Panc1 (cell line): ENCODE measurements around the gene FRMPD1. TPM values are rescaled to one million over a fixed set of nuclear protein-coding genes. Genes with fewer than 3 reads are reported as not detected.

Experiments used
- ATAC-seq: fragments of 200-7000 bp; cut with Tn5 transposase; 2 replicates; pipeline ENCODE4 v1.9.1; 2020; ENCODE audit warnings: mild to moderate bottlenecking, moderate library complexity
- BruUV-seq: library from RNA; stranded (reverse); fragments of 400-500 nt; replicated peaks from 2 replicates; lab custom pipeline; 2021; lab: Mats Ljungman, UMichigan
- CTCF ChIA-PET: fragments of 300-600 bp; sonication (Branson Sonifier 250); formaldehyde crosslinking; loops from one replicate; lab custom pipeline; 2022; ENCODE audit warnings: antibody characterized with exemption; lab: Charles Lee
- POLR2A ChIA-PET: fragments of 300-600 bp; sonication (Branson Sonifier 250); formaldehyde crosslinking; loops from one replicate; lab custom pipeline; 2022; ENCODE audit warnings: antibody characterized with exemption; lab: Charles Lee
- DNase-seq: peaks from one replicate; pipeline ENCODE4 v3.0.0-alpha.2; 2010; ENCODE audit warnings: low read depth, low spot score
- H3K27ac ChIP-seq: 2 replicates; pipeline ENCODE4 v1.5.1; 2011; ENCODE audit warnings: mild to moderate bottlenecking, low read length, inconsistent platforms
- H3K27me3 ChIP-seq: fragments of 200-500 bp; sonication (Bioruptor generic); 2 replicates; pipeline ENCODE4 v1.6.0; 2014; ENCODE audit warnings: low read length, inconsistent platforms; ENCODE audit not compliant: control insufficient read depth, insufficient read depth
- H3K36me3 ChIP-seq: fragments of 200-500 bp; sonication (Bioruptor generic); 2 replicates; pipeline ENCODE4 v1.5.1; 2014; ENCODE audit warnings: inconsistent platforms, mild to moderate bottlenecking, low read length, moderate library complexity; ENCODE audit not compliant: control insufficient read depth, insufficient read depth
- H3K4me1 ChIP-seq: 2 replicates; pipeline ENCODE4 v1.5.1; 2011; ENCODE audit warnings: inconsistent platforms, mild to moderate bottlenecking, low read length, moderate library complexity; ENCODE audit not compliant: control insufficient read depth, insufficient read depth
- H3K4me3 ChIP-seq, 2 experiments: 2 replicates each; pipeline ENCODE4 v1.5.1; 2011 to 2012; ENCODE audit warnings: low read depth in 2 of 2, low read length in 2 of 2, mild to moderate bottlenecking in 2 of 2, inconsistent platforms in 1 of 2, moderate library complexity in 1 of 2
- H3K9me3 ChIP-seq: fragments of 200-500 bp; sonication (Bioruptor generic); 2 replicates; pipeline ENCODE4 v1.5.1; 2014; ENCODE audit warnings: low read depth, mild to moderate bottlenecking, inconsistent platforms, low read length, moderate library complexity; ENCODE audit not compliant: control insufficient read depth, insufficient read depth
- CTCF ChIP-seq: fragments of 450-650 bp; IDR thresholded peaks from 2 replicates; pipeline ENCODE4 v1.5.1; 2017; ENCODE audit warnings: mild to moderate bottlenecking
- POLR2AphosphoS5 ChIP-seq: IDR thresholded peaks from 2 replicates; pipeline ENCODE4 v1.6.1; 2012; ENCODE audit warnings: mild to moderate bottlenecking, low read depth, low read length, moderate library complexity
- REST ChIP-seq, 2 experiments: IDR thresholded peaks; 2 replicates each; pipeline ENCODE4 v1.6.1; 2011 to 2012; ENCODE audit warnings: low read depth in 2 of 2, control low read depth in 1 of 2, low read length in 1 of 2, mild to moderate bottlenecking in 1 of 2, moderate library complexity in 1 of 2; ENCODE audit not compliant: insufficient read depth in 1 of 2
- SIN3A ChIP-seq: IDR thresholded peaks from 2 replicates; pipeline ENCODE4 v1.6.1; 2012; ENCODE audit warnings: low read depth, mild to moderate bottlenecking, low read length, moderate library complexity, borderline replicate concordance; ENCODE audit not compliant: insufficient read depth
- TCF7L2 ChIP-seq: IDR thresholded peaks from 2 replicates; pipeline ENCODE4 v1.6.1; 2011; ENCODE audit warnings: mild to moderate bottlenecking, low read depth, low read length, inconsistent platforms
- in situ Hi-C: cut with HindIII; loops from 2 replicates; pipeline ENCODE4 v1.10.0; 2016; ENCODE audit warnings: low sequenced_read_pairs, low pct_unique_long_range_greater_than_20kb
- intact Hi-C: fragments of 100-400 bp; cut with micrococcal nuclease; formaldehyde crosslinking; loops from one replicate; pipeline ENCODE4 v1.10.0; 2022; ENCODE audit not compliant: unreplicated experiment
- total RNA-seq: library from RNA; stranded (reverse); gene quantifications from one replicate; pipeline ENCODE4 v1.2.1, GENCODE V29; 2021; ENCODE audit not compliant: unreplicated experiment

Gene FRMPD1
- total RNA-seq, 1 experiment from 2014 or later: 0.21 TPM

- in situ Hi-C loops (no loop called here), intact Hi-C loops (no loop called here)
- Histone ChIP-seq H3K4me1 (no peaks in the 10 kb centered on the region), H3K9me3 (no peaks in the 10 kb centered on the region), H3K27ac (no peak overlapping the region), H3K36me3 (no peaks in the 10 kb centered on the region), H3K27me3 (peaks cover 68% of the 10 kb centered on the region), H3K4me3 (no peak overlapping the region)
- ATAC-seq (no peak), DNase-seq (no peak)
- no TSS peak for BruUV-seq
- TF ChIP-seq TCF7L2: no peak
- TF ChIP-seq CTCF: no peak
- TF ChIP-seq REST (IDR thresholded peaks at IDR 0.05; ENCODE audit: insufficient read depth in 1 of 2, low read depth in 2 of 2, low read length in 1 of 2): no peak
- no peak for TF ChIP-seq SIN3A
- no peak for TF ChIP-seq POLR2AphosphoS5
- ChIA-PET POLR2A (no interaction called here), CTCF (interaction anchor here (1.1 kb wide), 1 partner anchor 54 kb away, joined by 3 read pairs; no protein-coding TSS in a partner anchor)
Observed at GRCh38 chr9:37643214-37643613, 7.5 kb upstream of the FRMPD1 start.

GRCh38 chr9:37645903-37646506, 4.7 kb upstream of the FRMPD1 start:
- in situ Hi-C loops (no loop called here), intact Hi-C loops (no loop called here)
- ATAC-seq (no peak), DNase-seq (no peak)
- H3K4me3 ChIP-seq: no peak overlapping the region
- no peak for TF ChIP-seq TCF7L2
- TF ChIP-seq REST (IDR thresholded peaks at IDR 0.05; ENCODE audit: insufficient read depth in 1 of 2, low read depth in 2 of 2, low read length in 1 of 2): no peak
- TF ChIP-seq SIN3A: no peak
- no peak for TF ChIP-seq POLR2AphosphoS5
- no peak for TF ChIP-seq CTCF
- H3K27me3 ChIP-seq: peaks cover 70% of the 10 kb centered on the region
- no TSS peak for BruUV-seq
- H3K4me1 ChIP-seq: 0 out of 2 replicates have a peak, but pooled peaks cover 3% of the 10 kb centered on the region
- CTCF ChIA-PET: interaction anchor here (0.6 to 0.7 kb wide), 2 partner anchors 17 to 26 kb away, joined by 4 read pairs; no protein-coding TSS in a partner anchor
- no peak overlapping the region for H3K27ac ChIP-seq
- no peaks in the 10 kb centered on the region for H3K9me3 ChIP-seq
- POLR2A ChIA-PET: no interaction called here
- no peaks in the 10 kb centered on the region for H3K36me3 ChIP-seq
